Adipose tissue (tissue), 3 donors: ENCODE measurements around the gene SOX6. TPM values are rescaled to one million over a fixed set of nuclear protein-coding genes. Genes with fewer than 3 reads are reported as not detected.

ENCODE experiments used
- H3K27ac ChIP-seq: one replicate; pipeline ENCODE4 v1.5.1; 2013; ENCODE audit warnings: low read depth, low read length
- WGBS, 3 donors: extraction: QIAGEN DNeasy Blood & Tissue Kit; methylation state at CpG; one replicate each; pipeline ENCODE4 v1.1.7; 2013; 5-methylcytosine and 5-hydroxymethylcytosine counted together
- polyA plus RNA-seq, 3 donors: library from polyadenylated mRNA; stranded (reverse); fragments of 200-250 nt; gene quantifications; one replicate each; pipeline ENCODE4 v1.2.3, GENCODE V29; 2013
- donor health status: healthy with polysubstance abuse.
- donor health status: Bipolar disorder and iron deficiency.
- donor health status: healthy.

SOX6 gene
- polyA plus RNA-seq, 3 donors, result 1.3 to 3.2 (median 1.7) TPM

- WGBS, 3 donors, result 88 to 96% (median 89%) methylated on average over 3 of the region's 3 CpGs
- H3K27ac ChIP-seq, result no peak overlapping the region
These were observed 385.7 kb downstream of the SOX6 start for GRCh38 chr11:15970506-15971214.

GRCh38 chr11:15969701-15970329 lies 386.5 kb downstream of the SOX6 start:
- no peak overlapping the region for H3K27ac ChIP-seq
- 60 to 65% (median 65%) methylated on average over 6 of the region's 6 CpGs for WGBS, 3 donors

GRCh38 chr11:15969281-15969680 lies 387.1 kb downstream of the SOX6 start:
- 21 to 23% (median 21%) methylated on average over 4 of the region's 4 CpGs for WGBS, 3 donors
- no peak overlapping the region for H3K27ac ChIP-seq

GRCh38 chr11:15968461-15969130 lies 387.8 kb downstream of the SOX6 start:
- WGBS, 3 donors, result 68 to 83% (median 69%) methylated on average over 10 of the region's 10 CpGs
- no peak overlapping the region for H3K27ac ChIP-seq

- no peak overlapping the region for H3K27ac ChIP-seq
- WGBS, 3 donors, result 22 to 58% (median 24%) methylated on average over 2 of the region's 2 CpGs
These were observed 388.4 kb downstream of the SOX6 start for GRCh38 chr11:15967966-15968365.

- no peak overlapping the region for H3K27ac ChIP-seq
- WGBS, 3 donors, result 68 to 72% (median 71%) methylated on average over 2 of the region's 2 CpGs
These were observed 389.2 kb downstream of the SOX6 start for GRCh38 chr11:15967166-15967565.

- H3K27ac ChIP-seq, result no peak overlapping the region
- 85 to 95% (median 89%) methylated on average over 7 of the region's 7 CpGs for WGBS, 3 donors
These were observed 390.6 kb downstream of the SOX6 start for GRCh38 chr11:15965562-15966250.

- no peak overlapping the region for H3K27ac ChIP-seq
- 100% methylated on average over 1 of the region's 1 CpG for WGBS, 3 donors
These were observed 393.1 kb downstream of the SOX6 start for GRCh38 chr11:15963266-15963665.

- WGBS, 3 donors, result 42 to 64% (median 53%) methylated on average over 1 of the region's 1 CpG
These were observed 397.4 kb downstream of the SOX6 start for GRCh38 chr11:15958910-15959309.

GRCh38 chr11:15957234-15957633 lies 399.1 kb downstream of the SOX6 start:
- no peak overlapping the region for H3K27ac ChIP-seq
- 66 to 93% (median 92%) methylated on average over 2 of the region's 2 CpGs for WGBS, 3 donors

More at GRCh38 chr11:15958910-15959309, 397.4 kb downstream of the SOX6 start:
- H3K27ac ChIP-seq, result no peak overlapping the region

- no peak overlapping the region for H3K27ac ChIP-seq
- WGBS, 3 donors, result 95 to 96% (median 95%) methylated on average over 3 of the region's 3 CpGs
These were observed 400.0 kb downstream of the SOX6 start for GRCh38 chr11:15956302-15956701.

GRCh38 chr11:15955595-15955994 lies 400.8 kb downstream of the SOX6 start:
- H3K27ac ChIP-seq, result no peak overlapping the region
- 63 to 94% (median 84%) methylated on average over 2 of the region's 2 CpGs for WGBS, 3 donors

- 95 to 97% (median 95%) methylated on average over 9 of the region's 9 CpGs for WGBS, 3 donors
- no peak overlapping the region for H3K27ac ChIP-seq
These were observed 408.4 kb downstream of the SOX6 start for GRCh38 chr11:15947681-15948648.

GRCh38 chr11:15945726-15946125 lies 410.6 kb downstream of the SOX6 start:
- H3K27ac ChIP-seq, result no peak overlapping the region
- WGBS, 3 donors, result 90 to 97% (median 93%) methylated on average over 1 of the region's 1 CpG

GRCh38 chr11:15944460-15944859 lies 411.9 kb downstream of the SOX6 start:
- H3K27ac ChIP-seq, result no peak overlapping the region

- H3K27ac ChIP-seq, result no peak overlapping the region
- 82 to 88% (median 86%) methylated on average over 7 of the region's 7 CpGs for WGBS, 3 donors
These were observed 412.7 kb downstream of the SOX6 start for GRCh38 chr11:15943418-15944197.

- no peak overlapping the region for H3K27ac ChIP-seq
- WGBS, 3 donors, result 95 to 97% (median 96%) methylated on average over 9 of the region's 9 CpGs
These were observed 413.4 kb downstream of the SOX6 start for GRCh38 chr11:15942936-15943335.
